Erythroblast (primary cell): ENCODE data around the gene LYST.

Experiments used
- GATA1 ChIP-seq: IDR thresholded peaks from 2 replicates; pipeline ENCODE4 v1.6.1; 2011; ENCODE audit warnings: low read depth, mild to moderate bottlenecking, control low read depth, low read length, moderate library complexity
- POLR2A ChIP-seq: IDR thresholded peaks from 2 replicates; pipeline ENCODE4 v1.6.1; 2011; ENCODE audit warnings: mild to moderate bottlenecking, low read length

GRCh38 chr1:235632506-235633401 is 234.0 kb downstream of the LYST start:
- no peak for TF ChIP-seq POLR2A
- no peak for TF ChIP-seq GATA1
